SK-N-SH (cell line): ENCODE results near the gene VWA5B1.

Experiments
- CHD2 ChIP-seq: fragments of 150-350 bp; IDR thresholded peaks from 2 replicates; pipeline ENCODE4 v1.6.1; 2018; ENCODE audit warnings: low read length; ENCODE audit not compliant: partially characterized antibody
- CTCF ChIP-seq: fragments of 200-600 bp; sonication (generic); IDR thresholded peaks from 2 replicates; pipeline ENCODE4 v1.6.1; 2017; ENCODE audit warnings: antibody characterized with exemption, mild to moderate bottlenecking, moderate library complexity
- EZH2phosphoT487 ChIP-seq: fragments of 200-600 bp; sonication (generic); IDR thresholded peaks from 2 replicates; pipeline ENCODE4 v1.6.1; 2017; ENCODE audit warnings: low read depth, mixed run types, mild to moderate bottlenecking, antibody characterized with exemption, moderate library complexity, borderline replicate concordance
- FOXJ3 ChIP-seq: sonication (generic); formaldehyde crosslinking; IDR thresholded peaks from 2 replicates; pipeline ENCODE4 v1.5.1; 2020; ENCODE audit warnings: mild to moderate bottlenecking, missing genetic modification reagents
- GABPA ChIP-seq: IDR thresholded peaks from 2 replicates; pipeline ENCODE4 v1.4.0; 2012; ENCODE audit warnings: low read depth, mild to moderate bottlenecking
- MAX ChIP-seq: IDR thresholded peaks from 2 replicates; pipeline ENCODE4 v1.4.0; 2012; ENCODE audit warnings: low read depth
- PBX3 ChIP-seq: IDR thresholded peaks from 2 replicates; pipeline ENCODE4; 2012
- RAD21 ChIP-seq: IDR thresholded peaks from 2 replicates; pipeline ENCODE4 v1.6.1; 2012; ENCODE audit warnings: mild to moderate bottlenecking, low read length
- YY1 ChIP-seq: IDR thresholded peaks from 2 replicates; pipeline ENCODE4 v1.4.0; 2012; ENCODE audit warnings: low read depth, mild to moderate bottlenecking

GRCh38 chr1:20358761-20359263 lies 68.1 kb downstream of the VWA5B1 start:
- TF ChIP-seq YY1 (no peak), CTCF (no peak), GABPA (no peak), CHD2 (no peak), RAD21 (no peak; the same call in 1 of the 2 replicates), EZH2phosphoT487 (no peak), PBX3 (no peak), FOXJ3 (CRISPR knock-in tag) (no peak), MAX (no peak)
